Inflammatory macrophage treated with lipopolysaccharide for 4 hours (primary cell): ENCODE results near the gene AMZ2.
A peak's percentile ranks its signal among the peaks of the same experiment; 100 is the strongest.
"Not testable (repeated sequence)": the region's sequence is repeated elsewhere in the genome, so short reads cannot be mapped to it uniquely, and the experiment has no call there.

Experiments used
- DNase-seq: peaks from one replicate; pipeline ENCODE4 v3.0.0-alpha.2; 2020

Gene AMZ2

GRCh38 chr17:68255151-68255550 is 7.3 kb downstream of the AMZ2 start:
- no peak for DNase-seq

- peak; percentile 50 for DNase-seq
These were observed 8.1 kb downstream of the AMZ2 start for GRCh38 chr17:68255731-68256538.

GRCh38 chr17:68256701-68257100 is 8.9 kb downstream of the AMZ2 start:
- not testable (repeated sequence) for DNase-seq

- DNase-seq = peak; percentile 27
These were observed 10.1 kb downstream of the AMZ2 start for GRCh38 chr17:68257934-68258333.

GRCh38 chr17:68258890-68259647 is 11.2 kb downstream of the AMZ2 start:
- peak; percentile 43 for DNase-seq

GRCh38 chr17:68259648-68259951 is 11.8 kb downstream of the AMZ2 start:
- not testable (repeated sequence) for DNase-seq

GRCh38 chr17:68260051-68260762 is 12.4 kb downstream of the AMZ2 start:
- no peak for DNase-seq

GRCh38 chr17:68262467-68262866 is 14.6 kb downstream of the AMZ2 start:
- DNase-seq = not testable (repeated sequence)

- DNase-seq = peak; percentile 63
These were observed 15.3 kb downstream of the AMZ2 start for GRCh38 chr17:68263101-68263681.

GRCh38 chr17:68265833-68266232 is 18.0 kb downstream of the AMZ2 start:
- DNase-seq = not testable (repeated sequence)

GRCh38 chr17:68273722-68274121 is 25.9 kb downstream of the AMZ2 start:
- peak; percentile 66 for DNase-seq

GRCh38 chr17:68276339-68276738 is 28.5 kb downstream of the AMZ2 start:
- not testable (repeated sequence) for DNase-seq

GRCh38 chr17:68277807-68278206 is 30.0 kb downstream of the AMZ2 start:
- no peak for DNase-seq

- not testable (repeated sequence) for DNase-seq
These were observed 34.1 kb downstream of the AMZ2 start for GRCh38 chr17:68281965-68282364.

GRCh38 chr17:68288375-68288774 is 40.5 kb downstream of the AMZ2 start:
- DNase-seq = peak; percentile 90

GRCh38 chr17:68288804-68289203 is 41.0 kb downstream of the AMZ2 start:
- peak; percentile 82 for DNase-seq

- no peak for DNase-seq
These were observed 41.6 kb downstream of the AMZ2 start for GRCh38 chr17:68289473-68289872.

GRCh38 chr17:68289936-68290267 is 42.1 kb downstream of the AMZ2 start:
- DNase-seq = no peak

- DNase-seq = peak; percentile 55
These were observed 42.6 kb downstream of the AMZ2 start for GRCh38 chr17:68290268-68290954.

GRCh38 chr17:68290955-68291835 is 43.4 kb downstream of the AMZ2 start, which contains the start of the genes ARSG and SLC16A6:
Gene ARSG, plus strand, starts transcription at chr17:68291495. Its CDS starts 15,999 bp downstream, at chr17:68307494.
Gene SLC16A6, minus strand, starts transcription at chr17:68291127. Its CDS starts 12,807 bp downstream, at chr17:68278320.
- peak; percentile 75 for DNase-seq
